ENCODE measurements around the gene KIAA1143. TPM values are rescaled to one million over a fixed set of nuclear protein-coding genes. Genes with fewer than 3 reads are reported as not detected.

The KIAA1143 gene
- 48.1 and 49.2 TPM in 2 replicates for total RNA-seq (2014; rRNA removed; shearing (Covaris generic))
- polyA plus RNA-seq (2016; fragmentation: Nextera tagmentation; extraction: Ambion mirVana) = 63.9 and 75.4 TPM in 2 replicates
- long read RNA-seq, full-length matches to known transcripts = 18 of 27 reads
- long read RNA-seq, partial matches to known transcripts = 0 of 27 reads
- long read RNA-seq, other reads (novel, unspliced or antisense) = 9 of 27 reads

DNA sequence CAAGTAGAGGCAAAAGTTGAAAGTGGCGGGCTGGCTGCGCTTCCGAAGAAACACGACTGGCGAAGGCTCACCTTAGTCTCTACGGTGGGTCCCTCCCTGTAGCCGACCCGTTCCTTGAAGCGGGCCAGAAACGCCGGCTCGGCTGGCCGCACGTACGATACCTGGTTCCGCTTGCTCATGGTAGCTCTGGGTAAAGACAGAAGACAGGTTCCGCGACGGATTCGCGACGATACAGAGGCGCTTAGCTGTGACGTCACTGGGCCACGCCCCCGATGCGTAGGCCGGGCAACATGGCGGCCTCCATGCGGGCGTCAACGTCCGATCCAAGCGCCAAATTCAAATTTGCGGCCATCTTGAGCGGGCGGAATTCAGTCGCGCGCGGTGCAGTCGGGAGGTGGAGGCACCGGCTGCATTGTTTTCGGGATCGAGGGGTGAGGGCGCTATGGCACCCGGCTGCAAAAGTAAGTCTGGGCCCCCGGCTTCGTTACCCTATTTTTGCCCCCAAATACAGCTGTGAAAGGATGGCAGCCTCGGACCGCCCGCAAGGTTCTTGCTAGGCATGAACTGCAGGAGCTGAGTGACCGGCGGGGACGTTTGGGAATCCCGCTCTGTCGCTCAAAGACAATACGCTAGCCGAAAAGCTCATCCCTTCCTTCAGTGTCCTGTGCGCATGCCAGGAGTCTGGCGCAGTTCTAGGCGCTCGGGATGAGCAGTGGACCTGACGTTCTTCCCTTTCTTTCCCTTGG is at the start of gene KIAA1143, which contains the start of gene KIF15:
KIAA1143 (minus strand) TSS at position 196 of the 746 bp plus-strand sequence; CDS start at position 179, 17 bp downstream.
KIF15 (plus strand) TSS at position 371 of the 746 bp plus-strand sequence; CDS start at position 443, 72 bp downstream.
- DNase-seq (ENCODE audit: low spot score) (peak; percentile 98), ATAC-seq (peak; percentile 93)
- Histone ChIP-seq H2AFZ (peak within 1 kb of the TSS; percentile 84), H3K4me3 (peak within 1 kb of the TSS; percentile 92), H3K4me1 (ENCODE audit: insufficient read depth) (no peaks in the 10 kb centered on the region; the same call in 1 of the 2 replicates), H3K79me2 (replicated peaks; ENCODE audit: insufficient read depth) (peaks cover 92% of the 10 kb centered on the region), H3K27ac (ENCODE audit: low read depth) (peak within 1 kb of the TSS; percentile 98), H3K4me2 (peak within 1 kb of the TSS; percentile 92), H3F3A (replicated peaks; ENCODE audit: low read depth) (no peaks in the 10 kb centered on the region; the same call in 1 of the 2 replicates), H4K20me1 (replicated peaks; ENCODE audit: insufficient read depth) (0 out of 2 replicates have a peak, but pooled peaks cover 4% of the 10 kb centered on the region), H3K27me3 (ENCODE audit: insufficient read depth) (no peaks in the 10 kb centered on the region), H3K9me2 (ENCODE audit: insufficient read depth) (peaks cover 4% of the 10 kb centered on the region; the same call in 1 of the 2 replicates), H3K36me3 (ENCODE audit: insufficient read depth) (peaks cover 19% of the 10 kb centered on the region)
- peak within 1 kb of the TSS; percentile 93 for H3K4me3 Mint-ChIP-seq
- TF ChIP-seq, protein P1, sequence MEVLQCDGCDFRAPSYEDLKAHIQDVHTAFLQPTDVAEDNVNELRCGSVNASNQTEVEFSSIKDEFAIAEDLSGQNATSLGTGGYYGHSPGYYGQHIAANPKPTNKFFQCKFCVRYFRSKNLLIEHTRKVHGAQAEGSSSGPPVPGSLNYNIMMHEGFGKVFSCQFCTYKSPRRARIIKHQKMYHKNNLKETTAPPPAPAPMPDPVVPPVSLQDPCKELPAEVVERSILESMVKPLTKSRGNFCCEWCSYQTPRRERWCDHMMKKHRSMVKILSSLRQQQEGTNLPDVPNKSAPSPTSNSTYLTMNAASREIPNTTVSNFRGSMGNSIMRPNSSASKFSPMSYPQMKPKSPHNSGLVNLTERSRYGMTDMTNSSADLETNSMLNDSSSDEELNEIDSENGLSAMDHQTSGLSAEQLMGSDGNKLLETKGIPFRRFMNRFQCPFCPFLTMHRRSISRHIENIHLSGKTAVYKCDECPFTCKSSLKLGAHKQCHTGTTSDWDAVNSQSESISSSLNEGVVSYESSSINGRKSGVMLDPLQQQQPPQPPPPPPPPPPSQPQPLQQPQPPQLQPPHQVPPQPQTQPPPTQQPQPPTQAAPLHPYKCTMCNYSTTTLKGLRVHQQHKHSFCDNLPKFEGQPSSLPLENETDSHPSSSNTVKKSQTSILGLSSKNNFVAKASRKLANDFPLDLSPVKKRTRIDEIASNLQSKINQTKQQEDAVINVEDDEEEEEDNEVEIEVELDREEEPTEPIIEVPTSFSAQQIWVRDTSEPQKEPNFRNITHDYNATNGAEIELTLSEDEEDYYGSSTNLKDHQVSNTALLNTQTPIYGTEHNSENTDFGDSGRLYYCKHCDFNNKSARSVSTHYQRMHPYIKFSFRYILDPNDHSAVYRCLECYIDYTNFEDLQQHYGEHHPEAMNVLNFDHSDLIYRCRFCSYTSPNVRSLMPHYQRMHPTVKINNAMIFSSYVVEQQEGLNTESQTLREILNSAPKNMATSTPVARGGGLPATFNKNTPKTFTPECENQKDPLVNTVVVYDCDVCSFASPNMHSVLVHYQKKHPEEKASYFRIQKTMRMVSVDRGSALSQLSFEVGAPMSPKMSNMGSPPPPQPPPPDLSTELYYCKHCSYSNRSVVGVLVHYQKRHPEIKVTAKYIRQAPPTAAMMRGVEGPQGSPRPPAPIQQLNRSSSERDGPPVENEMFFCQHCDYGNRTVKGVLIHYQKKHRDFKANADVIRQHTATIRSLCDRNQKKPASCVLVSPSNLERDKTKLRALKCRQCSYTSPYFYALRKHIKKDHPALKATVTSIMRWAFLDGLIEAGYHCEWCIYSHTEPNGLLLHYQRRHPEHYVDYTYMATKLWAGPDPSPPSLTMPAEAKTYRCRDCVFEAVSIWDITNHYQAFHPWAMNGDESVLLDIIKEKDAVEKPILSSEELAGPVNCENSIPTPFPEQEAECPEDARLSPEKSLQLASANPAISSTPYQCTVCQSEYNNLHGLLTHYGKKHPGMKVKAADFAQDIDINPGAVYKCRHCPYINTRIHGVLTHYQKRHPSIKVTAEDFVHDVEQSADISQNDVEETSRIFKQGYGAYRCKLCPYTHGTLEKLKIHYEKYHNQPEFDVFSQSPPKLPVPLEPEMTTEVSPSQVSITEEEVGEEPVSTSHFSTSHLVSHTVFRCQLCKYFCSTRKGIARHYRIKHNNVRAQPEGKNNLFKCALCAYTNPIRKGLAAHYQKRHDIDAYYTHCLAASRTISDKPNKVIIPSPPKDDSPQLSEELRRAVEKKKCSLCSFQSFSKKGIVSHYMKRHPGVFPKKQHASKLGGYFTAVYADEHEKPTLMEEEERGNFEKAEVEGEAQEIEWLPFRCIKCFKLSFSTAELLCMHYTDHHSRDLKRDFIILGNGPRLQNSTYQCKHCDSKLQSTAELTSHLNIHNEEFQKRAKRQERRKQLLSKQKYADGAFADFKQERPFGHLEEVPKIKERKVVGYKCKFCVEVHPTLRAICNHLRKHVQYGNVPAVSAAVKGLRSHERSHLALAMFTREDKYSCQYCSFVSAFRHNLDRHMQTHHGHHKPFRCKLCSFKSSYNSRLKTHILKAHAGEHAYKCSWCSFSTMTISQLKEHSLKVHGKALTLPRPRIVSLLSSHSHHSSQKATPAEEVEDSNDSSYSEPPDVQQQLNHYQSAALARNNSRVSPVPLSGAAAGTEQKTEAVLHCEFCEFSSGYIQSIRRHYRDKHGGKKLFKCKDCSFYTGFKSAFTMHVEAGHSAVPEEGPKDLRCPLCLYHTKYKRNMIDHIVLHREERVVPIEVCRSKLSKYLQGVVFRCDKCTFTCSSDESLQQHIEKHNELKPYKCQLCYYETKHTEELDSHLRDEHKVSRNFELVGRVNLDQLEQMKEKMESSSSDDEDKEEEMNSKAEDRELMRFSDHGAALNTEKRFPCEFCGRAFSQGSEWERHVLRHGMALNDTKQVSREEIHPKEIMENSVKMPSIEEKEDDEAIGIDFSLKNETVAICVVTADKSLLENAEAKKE (CRISPR knock-in tag; IDR thresholded peaks at IDR 0.05) = no peak
- peak; percentile 14 for TF ChIP-seq REST (IDR thresholded peaks at IDR 0.05; ENCODE audit: unreplicated experiment)
- TF ChIP-seq STAT1 (IDR thresholded peaks at IDR 0.05; ENCODE audit: unreplicated experiment) = no peak
- TF ChIP-seq NANOG (IDR thresholded peaks at IDR 0.05; ENCODE audit: borderline replicate concordance) = no peak
- TF ChIP-seq ZNF331 (CRISPR knock-in tag; IDR thresholded peaks at IDR 0.05; ENCODE audit: low read depth) = no peak
- peak; percentile 100 for TF ChIP-seq CREB1 (CRISPR knock-in tag; IDR thresholded peaks at IDR 0.05; ENCODE audit: low read depth)
- TF ChIP-seq JUNB (IDR thresholded peaks at IDR 0.05; ENCODE audit: unreplicated experiment) = no peak
- TF ChIP-seq EZH2phosphoT487 (IDR thresholded peaks at IDR 0.05; ENCODE audit: unreplicated experiment) = no peak
- peak; percentile 14 to 27; a peak in 2 of 4 replicates for TF ChIP-seq CTCF (conservative IDR thresholded peaks at IDR 0.05; ENCODE audit: low read depth in 2 of 2)
- peak; percentile 89 for TF ChIP-seq ETS1 (IDR thresholded peaks at IDR 0.05)
- no peak for TF ChIP-seq EZH2 (IDR thresholded peaks at IDR 0.05; ENCODE audit: low read depth, unreplicated experiment)
- TF ChIP-seq POLR2AphosphoS5 (IDR thresholded peaks at IDR 0.05; ENCODE audit: low read depth) = peak; percentile 78
- no peak for TF ChIP-seq ZNF114 (CRISPR knock-in tag; IDR thresholded peaks at IDR 0.05)
- H3K27me3 Mint-ChIP-seq (ENCODE audit: insufficient read depth, low read depth, poor library complexity) = peaks cover 6% of the 10 kb centered on the region
- peak within 1 kb of the TSS; percentile 100 for H3K27ac Mint-ChIP-seq
- H3K36me3 Mint-ChIP-seq (ENCODE audit: low read depth) = peaks cover 74% of the 10 kb centered on the region
- peaks cover 53% of the 10 kb centered on the region for H3K9me3 Mint-ChIP-seq
- H3K4me1 Mint-ChIP-seq = peaks cover 3% of the 10 kb centered on the region; the same call in 2 of the 3 replicates
